ENCODE data around the gene NAV2. TPM values are rescaled to one million over a fixed set of nuclear protein-coding genes. Genes with fewer than 3 reads are reported as not detected.

Gene NAV2
- total RNA-seq, 2 donors from 2014 or later, result 21.3 to 45.3 TPM

DNA sequence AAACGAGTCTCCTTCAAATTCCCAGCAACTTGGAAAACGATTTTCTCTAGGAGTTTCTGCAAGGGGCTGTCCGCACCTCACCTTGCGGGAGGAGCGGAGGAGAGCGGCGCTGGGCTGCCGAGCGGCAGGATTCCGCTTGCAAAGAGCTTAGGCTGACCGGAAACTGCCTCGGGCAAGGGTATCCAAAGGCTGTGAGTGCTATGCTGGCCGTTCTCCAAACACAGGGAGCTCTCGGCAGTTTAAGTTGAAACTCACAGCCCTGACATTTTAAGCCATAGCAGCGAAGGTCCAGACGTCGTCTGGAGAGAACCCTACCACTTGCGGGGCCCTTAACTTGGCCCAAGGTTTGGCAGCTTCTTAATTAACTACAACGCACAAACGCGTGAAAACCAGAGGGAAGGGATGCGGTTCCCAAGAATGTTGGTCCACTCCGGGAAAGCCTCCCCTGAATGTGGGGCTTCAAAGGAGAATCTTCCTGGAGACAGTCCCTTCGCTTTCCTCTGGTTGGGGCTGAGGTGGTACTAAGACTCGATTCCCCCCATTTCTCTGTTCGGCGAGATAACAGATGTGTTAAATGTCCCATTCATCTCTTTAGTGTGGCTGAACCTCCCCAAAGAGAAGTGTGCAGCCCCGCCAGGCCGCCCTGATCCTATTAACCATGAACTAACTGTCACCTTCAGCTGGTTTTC is 448.7 kb downstream of the NAV2 start:
- Histone ChIP-seq H3K4me1 (peaks cover 6% of the 10 kb centered on the region), H3K36me3 (no peaks in the 10 kb centered on the region), H3K27ac (no peak overlapping the region), H3K27me3 (peaks cover 81% of the 10 kb centered on the region), H3K4me3 (no peak overlapping the region), H3K9ac (ENCODE audit: low read depth in 2 of 2, low read length in 2 of 2) (no peak overlapping the region), H3K9me3 (no peaks in the 10 kb centered on the region)
- intact Hi-C loops (cut with DNase I), result no loop called here
- DNase-seq, result no peak
- TF ChIP-seq, protein P1, sequence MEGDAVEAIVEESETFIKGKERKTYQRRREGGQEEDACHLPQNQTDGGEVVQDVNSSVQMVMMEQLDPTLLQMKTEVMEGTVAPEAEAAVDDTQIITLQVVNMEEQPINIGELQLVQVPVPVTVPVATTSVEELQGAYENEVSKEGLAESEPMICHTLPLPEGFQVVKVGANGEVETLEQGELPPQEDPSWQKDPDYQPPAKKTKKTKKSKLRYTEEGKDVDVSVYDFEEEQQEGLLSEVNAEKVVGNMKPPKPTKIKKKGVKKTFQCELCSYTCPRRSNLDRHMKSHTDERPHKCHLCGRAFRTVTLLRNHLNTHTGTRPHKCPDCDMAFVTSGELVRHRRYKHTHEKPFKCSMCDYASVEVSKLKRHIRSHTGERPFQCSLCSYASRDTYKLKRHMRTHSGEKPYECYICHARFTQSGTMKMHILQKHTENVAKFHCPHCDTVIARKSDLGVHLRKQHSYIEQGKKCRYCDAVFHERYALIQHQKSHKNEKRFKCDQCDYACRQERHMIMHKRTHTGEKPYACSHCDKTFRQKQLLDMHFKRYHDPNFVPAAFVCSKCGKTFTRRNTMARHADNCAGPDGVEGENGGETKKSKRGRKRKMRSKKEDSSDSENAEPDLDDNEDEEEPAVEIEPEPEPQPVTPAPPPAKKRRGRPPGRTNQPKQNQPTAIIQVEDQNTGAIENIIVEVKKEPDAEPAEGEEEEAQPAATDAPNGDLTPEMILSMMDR (IDR thresholded peaks at IDR 0.05), result no peak

DNA sequence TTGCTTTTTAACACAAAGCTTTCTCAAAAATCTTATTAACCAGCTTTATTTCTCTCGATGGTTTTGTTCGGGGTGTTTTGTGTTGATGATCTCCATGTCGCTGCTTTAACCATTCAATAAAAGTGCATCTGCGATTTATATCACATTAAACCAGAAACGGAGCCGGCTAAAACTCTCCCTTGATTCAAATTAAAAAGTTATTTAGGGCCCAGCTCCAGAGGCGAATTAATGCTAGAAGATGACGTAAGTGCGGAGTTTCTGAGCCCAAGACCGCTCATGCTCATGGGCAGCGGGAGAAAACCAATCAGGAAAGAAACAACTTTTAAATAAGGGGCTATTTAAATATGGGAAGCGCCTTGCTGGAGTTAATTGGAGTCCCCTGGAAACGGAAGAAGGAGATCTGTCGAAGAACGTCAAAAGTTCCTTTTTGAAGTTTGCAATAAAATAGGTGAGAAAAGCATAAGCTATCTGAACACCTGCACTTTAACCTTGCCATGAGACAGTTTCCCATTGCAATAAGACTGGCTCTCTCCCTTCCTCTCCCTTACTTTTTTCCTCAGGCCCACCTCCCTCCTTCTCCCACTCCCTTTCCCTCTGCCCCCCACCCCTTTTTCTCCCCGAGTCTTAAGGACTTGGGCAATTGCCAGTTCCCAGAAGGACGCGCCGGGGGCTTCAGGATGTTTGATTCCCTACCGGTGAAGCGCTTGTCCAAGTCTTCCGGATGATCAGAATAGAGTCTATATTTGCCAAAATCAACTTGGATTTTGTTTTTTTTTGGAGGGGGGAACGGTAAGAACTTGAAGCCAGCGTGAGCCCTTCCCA is 449.5 kb downstream of the NAV2 start:
- Histone ChIP-seq H3K27ac (no peak overlapping the region), H3K27me3 (peaks cover 73% of the 10 kb centered on the region), H3K9me3 (no peaks in the 10 kb centered on the region), H3K36me3 (no peaks in the 10 kb centered on the region), H3K4me3 (no peak overlapping the region), H3K4me1 (peaks cover under 1% of the 10 kb centered on the region), H3K9ac (ENCODE audit: low read depth in 2 of 2, low read length in 2 of 2) (no peak overlapping the region)
- TF ChIP-seq, protein P1 (IDR thresholded peaks at IDR 0.05), result no peak
- no peak for DNase-seq
- intact Hi-C loops (cut with DNase I), result no loop called here

DNA sequence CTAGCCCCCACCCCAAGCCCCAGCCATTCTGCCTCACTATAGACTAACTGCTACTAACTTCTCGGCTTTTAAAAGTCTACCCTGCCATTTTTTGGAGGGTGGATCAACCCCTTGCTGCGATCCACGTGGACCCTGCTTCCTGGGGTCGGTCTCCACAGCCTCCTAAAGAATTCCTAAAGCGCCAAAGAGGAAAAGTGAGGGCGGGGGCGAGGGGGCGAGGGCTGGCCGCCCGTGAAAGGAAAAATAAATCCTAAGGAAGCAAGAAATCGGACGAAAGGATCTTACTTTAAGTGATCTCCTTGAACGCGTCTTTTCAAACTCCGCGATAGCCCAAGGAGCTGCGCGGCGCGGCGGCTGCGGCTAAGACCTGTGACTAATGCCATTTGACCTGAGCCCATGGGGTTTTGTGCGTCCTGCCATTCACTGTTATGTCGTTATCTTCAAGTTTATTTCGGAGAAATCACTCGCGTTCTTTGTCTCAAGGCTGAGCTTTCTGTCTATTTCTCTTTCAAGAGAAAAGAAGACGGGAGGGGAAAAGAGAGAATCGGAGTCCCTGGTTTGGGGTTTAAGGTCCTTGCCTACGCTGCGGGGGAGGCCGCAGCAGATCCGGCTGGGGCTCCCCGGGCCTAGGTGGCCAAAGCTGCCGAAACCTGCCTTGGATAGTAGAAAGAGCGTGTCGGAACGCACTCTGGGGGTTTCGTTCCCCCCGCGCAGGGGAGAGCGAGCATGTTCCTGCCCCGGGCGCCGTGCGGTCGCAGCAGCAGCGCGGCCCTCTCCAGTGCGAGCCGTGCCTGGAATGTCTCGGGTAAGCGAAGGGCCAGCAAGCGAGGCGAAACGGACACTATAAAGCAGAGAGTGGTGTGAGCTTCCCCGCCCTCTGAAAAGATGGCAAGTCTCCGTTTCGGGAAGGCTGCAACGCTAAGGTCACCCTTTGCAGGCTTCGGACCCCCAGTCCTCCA is 450.5 kb downstream of the NAV2 start:
- H3K9ac ChIP-seq (ENCODE audit: low read depth in 2 of 2, low read length in 2 of 2), result no peak overlapping the region
- no peaks in the 10 kb centered on the region for H3K9me3 ChIP-seq
- intact Hi-C loops (cut with DNase I), result no loop called here
- peaks cover 71% of the 10 kb centered on the region for H3K27me3 ChIP-seq
- H3K4me1 ChIP-seq, result no peaks in the 10 kb centered on the region
- H3K36me3 ChIP-seq, result no peaks in the 10 kb centered on the region
- TF ChIP-seq, protein P1 (IDR thresholded peaks at IDR 0.05), result no peak
- no peak for DNase-seq
- H3K27ac ChIP-seq, result no peak overlapping the region
- H3K4me3 ChIP-seq, result no peak overlapping the region

DNA sequence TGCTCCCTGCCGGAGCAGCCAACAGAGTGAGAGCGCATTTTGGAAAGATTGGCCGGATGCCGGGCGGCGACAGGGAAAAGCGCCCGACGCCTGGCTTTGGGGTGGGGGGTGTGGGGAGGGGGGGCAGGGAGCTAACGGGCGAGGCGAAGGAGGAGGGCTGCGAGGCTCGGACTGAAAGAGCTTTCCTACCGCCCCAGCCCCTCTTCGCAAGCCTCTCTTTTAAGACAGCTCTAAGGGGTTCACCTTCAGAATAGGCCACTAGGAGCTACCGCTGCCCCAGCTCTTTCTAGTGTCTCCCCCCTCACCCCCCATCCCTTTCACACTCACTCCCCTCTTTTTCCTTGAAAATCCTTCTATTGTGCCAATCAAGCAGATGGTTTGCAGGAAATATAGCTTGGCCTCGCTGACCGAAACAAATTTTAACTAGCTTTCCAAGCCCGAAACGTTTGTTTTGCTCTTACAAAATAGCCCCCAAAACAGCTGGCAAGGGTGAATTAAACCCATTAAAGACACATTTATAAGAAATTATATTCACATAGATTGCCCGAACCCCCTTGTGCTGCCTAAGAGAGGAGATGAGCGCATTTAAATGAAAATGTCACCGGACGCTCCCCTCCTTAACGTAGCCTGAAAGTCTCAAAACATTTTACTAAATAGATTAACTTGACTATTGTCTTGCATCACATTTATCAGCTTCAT is 451.3 kb downstream of the NAV2 start:
- peaks cover 63% of the 10 kb centered on the region for H3K27me3 ChIP-seq
- no peak overlapping the region for H3K27ac ChIP-seq
- H3K4me3 ChIP-seq, result no peak overlapping the region
- TF ChIP-seq, protein P1 (IDR thresholded peaks at IDR 0.05), result no peak
- intact Hi-C loops (cut with DNase I), result no loop called here
- H3K9ac ChIP-seq (ENCODE audit: low read depth in 2 of 2, low read length in 2 of 2), result no peak overlapping the region
- DNase-seq, result no peak
- H3K9me3 ChIP-seq, result no peaks in the 10 kb centered on the region
- H3K4me1 ChIP-seq, result no peaks in the 10 kb centered on the region
- no peaks in the 10 kb centered on the region for H3K36me3 ChIP-seq

Small RNA genes lying within 50 kb of the gene (microRNA-seq; reads per million reads assigned to microRNA genes)
- not detected for gene MIR4694

Measured in colonic mucosa (tissue), 4 donors.